ENCODE data around the gene C1QTNF9. TPM values are rescaled to one million over a fixed set of nuclear protein-coding genes. Genes with fewer than 3 reads are reported as not detected.

The C1QTNF9 gene
- total RNA-seq, 1 experiment from 2014 or later, result not detected

DNA sequence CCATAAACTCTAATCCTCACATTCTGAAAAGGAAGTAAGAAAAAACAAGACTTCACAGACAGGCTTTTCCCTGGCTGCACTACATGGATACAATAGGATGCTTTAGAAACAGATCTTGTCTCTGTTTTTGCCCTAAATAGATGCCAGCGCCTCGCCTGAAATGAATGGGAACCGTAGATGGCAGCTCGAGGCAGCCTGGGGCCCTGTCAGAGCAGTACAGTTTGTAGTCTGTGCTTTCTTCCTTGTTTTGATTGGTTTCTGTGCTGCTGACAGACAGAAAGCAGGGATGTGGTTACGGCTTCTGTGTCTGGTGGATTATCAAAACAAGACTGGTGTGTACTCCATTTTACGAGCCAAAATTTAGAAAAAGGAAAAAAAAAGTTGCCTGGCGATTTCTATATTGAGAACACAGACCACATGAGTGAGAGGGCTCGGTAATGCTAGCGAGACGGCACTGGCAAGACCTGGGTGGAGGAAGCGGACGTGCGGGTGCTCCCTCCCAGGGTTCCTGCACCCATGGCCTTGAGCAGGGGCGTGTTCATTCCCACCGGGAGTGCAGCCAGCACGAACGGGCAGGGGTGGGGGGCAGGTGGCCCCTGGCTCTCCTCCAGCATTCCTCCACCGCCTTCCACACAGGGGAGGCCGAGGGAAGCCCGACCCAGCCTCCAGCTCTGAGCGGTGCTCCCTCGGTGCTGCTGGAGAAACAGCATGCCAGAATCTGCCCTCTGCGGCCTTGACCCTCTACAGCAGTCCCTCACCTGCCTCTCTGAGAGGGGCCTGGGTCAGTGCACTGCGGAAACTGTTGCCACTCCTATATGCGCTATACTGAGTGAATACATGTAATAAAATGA, 37.6 kb upstream of the C1QTNF9 start:
- POLR2A ChIA-PET, result no interaction called here
- no peak for ATAC-seq

DNA sequence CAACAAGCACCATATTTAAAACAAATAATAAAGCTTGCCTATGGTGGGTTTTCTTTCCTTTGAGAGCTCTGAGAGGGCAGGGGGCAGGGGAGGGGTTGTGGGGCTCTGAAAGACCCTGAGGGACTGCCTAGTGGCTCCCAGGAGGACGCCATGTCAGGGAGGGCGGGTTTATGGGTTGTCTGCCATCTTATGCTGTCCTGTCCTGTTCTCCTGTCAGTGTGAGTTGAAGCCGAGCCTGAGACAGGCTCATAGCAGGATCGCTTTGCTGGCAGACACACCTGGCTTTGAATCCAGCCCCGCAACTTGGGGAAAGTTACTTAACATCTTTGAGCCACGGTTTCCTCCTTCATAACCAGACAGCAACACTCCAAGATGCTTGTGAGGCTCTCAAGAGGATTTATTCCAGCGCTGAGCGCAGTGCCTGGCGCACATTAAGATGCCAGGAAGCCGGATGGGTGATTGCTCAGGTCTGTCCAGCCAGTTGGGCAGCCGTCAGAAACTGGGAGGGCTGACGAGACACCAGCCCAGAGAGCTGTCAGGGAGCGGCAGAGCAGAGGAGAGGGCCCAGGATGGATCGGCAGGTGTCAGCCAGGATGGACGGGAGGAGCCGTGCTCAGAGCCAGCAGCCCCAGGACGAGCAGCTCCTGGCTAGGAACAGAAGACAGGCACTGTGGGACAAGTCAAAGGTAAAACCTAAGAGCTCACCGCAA, 36.8 kb upstream of the C1QTNF9 start:
- BruUV-seq (replicated peaks), result no TSS peak
- no peak overlapping the region for H2AFZ ChIP-seq (ENCODE audit: low read depth, low read length, poor library complexity, severe bottlenecking)
- H3K4me1 ChIP-seq (ENCODE audit: control insufficient read depth in 1 of 2, insufficient read depth in 2 of 2, low read length in 2 of 2), result no peaks in the 10 kb centered on the region
- H3K27me3 ChIP-seq (ENCODE audit: insufficient read depth, low read length), result no peaks in the 10 kb centered on the region
- H3K9ac ChIP-seq (ENCODE audit: low read length), result no peak overlapping the region
- H3K4me2 ChIP-seq (ENCODE audit: low read length), result no peak overlapping the region
- DNase-seq (ENCODE audit: low read depth, low spot score) (no peak), ATAC-seq (no peak)
- RAD21 ChIA-PET (ENCODE audit: low non-redundant PET in 1 of 2, low total read pairs in 2 of 2, uncharacterized antibody in 2 of 2, unreplicated experiment in 2 of 2), result no interaction called here
- CTCF ChIA-PET, result no interaction called here
- H3K9me3 ChIP-seq (ENCODE audit: control insufficient read depth in 1 of 2, insufficient read depth in 1 of 2, low read depth in 1 of 2, low read length in 2 of 2), result no peaks in the 10 kb centered on the region
- no peaks in the 10 kb centered on the region for H3K9me2 ChIP-seq (ENCODE audit: insufficient read depth)
- H3K36me3 ChIP-seq (ENCODE audit: control insufficient read depth in 1 of 2, insufficient read depth in 2 of 2, low read length in 2 of 2), result no peaks in the 10 kb centered on the region
- H3K79me2 ChIP-seq (ENCODE audit: insufficient read depth, low read length), result peaks cover 5% of the 10 kb centered on the region; the same call in 1 of the 2 replicates
- H3K27ac ChIP-seq (ENCODE audit: low read depth, low read length), result no peak overlapping the region
- no peaks in the 10 kb centered on the region for H4K20me1 ChIP-seq (ENCODE audit: insufficient read depth)
- no peak overlapping the region for H3K4me3 ChIP-seq (replicated peaks in 1 of 2; ENCODE audit: low read depth in 1 of 2, low read length in 2 of 2)
- intact Hi-C loops (cut with micrococcal nuclease), result no loop called here
- POLR2A ChIA-PET, result no interaction called here
- TF ChIP-seq CEBPB (IDR thresholded peaks at IDR 0.05; ENCODE audit: low read depth) (no peak), RAD21 (IDR thresholded peaks at IDR 0.05; ENCODE audit: low read depth) (no peak), FOSL1 (IDR thresholded peaks at IDR 0.05; ENCODE audit: low read depth) (no peak), ZFX (IDR thresholded peaks at IDR 0.05) (no peak), JUND (IDR thresholded peaks at IDR 0.05) (no peak), EZH2 (IDR thresholded peaks at IDR 0.05) (no peak), ZNF274 (IDR thresholded peaks at IDR 0.05; ENCODE audit: low read depth, low read length) (no peak), CBX3 (IDR thresholded peaks at IDR 0.05; ENCODE audit: low read depth) (no peak), SIN3A (IDR thresholded peaks at IDR 0.05; ENCODE audit: low read depth) (no peak), SP1 (IDR thresholded peaks at IDR 0.05; ENCODE audit: low read depth) (no peak), EGR1 (IDR thresholded peaks at IDR 0.05; ENCODE audit: low read depth) (no peak), YY1 (IDR thresholded peaks at IDR 0.05; ENCODE audit: extremely low read depth, insufficient replicate concordance, low read depth, low read length) (no peak), ELF1 (IDR thresholded peaks at IDR 0.05; ENCODE audit: borderline replicate concordance, low read depth) (no peak)
- TF ChIP-seq, protein P1, sequence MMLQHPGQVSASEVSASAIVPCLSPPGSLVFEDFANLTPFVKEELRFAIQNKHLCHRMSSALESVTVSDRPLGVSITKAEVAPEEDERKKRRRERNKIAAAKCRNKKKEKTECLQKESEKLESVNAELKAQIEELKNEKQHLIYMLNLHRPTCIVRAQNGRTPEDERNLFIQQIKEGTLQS (IDR thresholded peaks at IDR 0.05), result no peak
- TF ChIP-seq, protein P2, sequence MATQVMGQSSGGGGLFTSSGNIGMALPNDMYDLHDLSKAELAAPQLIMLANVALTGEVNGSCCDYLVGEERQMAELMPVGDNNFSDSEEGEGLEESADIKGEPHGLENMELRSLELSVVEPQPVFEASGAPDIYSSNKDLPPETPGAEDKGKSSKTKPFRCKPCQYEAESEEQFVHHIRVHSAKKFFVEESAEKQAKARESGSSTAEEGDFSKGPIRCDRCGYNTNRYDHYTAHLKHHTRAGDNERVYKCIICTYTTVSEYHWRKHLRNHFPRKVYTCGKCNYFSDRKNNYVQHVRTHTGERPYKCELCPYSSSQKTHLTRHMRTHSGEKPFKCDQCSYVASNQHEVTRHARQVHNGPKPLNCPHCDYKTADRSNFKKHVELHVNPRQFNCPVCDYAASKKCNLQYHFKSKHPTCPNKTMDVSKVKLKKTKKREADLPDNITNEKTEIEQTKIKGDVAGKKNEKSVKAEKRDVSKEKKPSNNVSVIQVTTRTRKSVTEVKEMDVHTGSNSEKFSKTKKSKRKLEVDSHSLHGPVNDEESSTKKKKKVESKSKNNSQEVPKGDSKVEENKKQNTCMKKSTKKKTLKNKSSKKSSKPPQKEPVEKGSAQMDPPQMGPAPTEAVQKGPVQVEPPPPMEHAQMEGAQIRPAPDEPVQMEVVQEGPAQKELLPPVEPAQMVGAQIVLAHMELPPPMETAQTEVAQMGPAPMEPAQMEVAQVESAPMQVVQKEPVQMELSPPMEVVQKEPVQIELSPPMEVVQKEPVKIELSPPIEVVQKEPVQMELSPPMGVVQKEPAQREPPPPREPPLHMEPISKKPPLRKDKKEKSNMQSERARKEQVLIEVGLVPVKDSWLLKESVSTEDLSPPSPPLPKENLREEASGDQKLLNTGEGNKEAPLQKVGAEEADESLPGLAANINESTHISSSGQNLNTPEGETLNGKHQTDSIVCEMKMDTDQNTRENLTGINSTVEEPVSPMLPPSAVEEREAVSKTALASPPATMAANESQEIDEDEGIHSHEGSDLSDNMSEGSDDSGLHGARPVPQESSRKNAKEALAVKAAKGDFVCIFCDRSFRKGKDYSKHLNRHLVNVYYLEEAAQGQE (IDR thresholded peaks at IDR 0.05; ENCODE audit: low read depth), result no peak
- TF ChIP-seq, protein P3, sequence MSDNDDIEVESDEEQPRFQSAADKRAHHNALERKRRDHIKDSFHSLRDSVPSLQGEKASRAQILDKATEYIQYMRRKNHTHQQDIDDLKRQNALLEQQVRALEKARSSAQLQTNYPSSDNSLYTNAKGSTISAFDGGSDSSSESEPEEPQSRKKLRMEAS (IDR thresholded peaks at IDR 0.05), result no peak

More for the DNA sequence above, 37.6 kb upstream of the C1QTNF9 start:
- Histone ChIP-seq H3K27me3 (ENCODE audit: insufficient read depth, low read length) (no peaks in the 10 kb centered on the region), H3K79me2 (ENCODE audit: insufficient read depth, low read length) (peaks cover 5% of the 10 kb centered on the region; the same call in 1 of the 2 replicates), H3K27ac (ENCODE audit: low read depth, low read length) (no peak overlapping the region), H4K20me1 (ENCODE audit: insufficient read depth) (no peaks in the 10 kb centered on the region), H3K4me1 (ENCODE audit: control insufficient read depth in 1 of 2, insufficient read depth in 2 of 2, low read length in 2 of 2) (no peaks in the 10 kb centered on the region), H3K9ac (ENCODE audit: low read length) (no peak overlapping the region), H3K4me3 (replicated peaks in 1 of 2; ENCODE audit: low read depth in 1 of 2, low read length in 2 of 2) (no peak overlapping the region), H2AFZ (ENCODE audit: low read depth, low read length, poor library complexity, severe bottlenecking) (no peak overlapping the region), H3K9me3 (ENCODE audit: control insufficient read depth in 1 of 2, insufficient read depth in 1 of 2, low read depth in 1 of 2, low read length in 2 of 2) (no peaks in the 10 kb centered on the region), H3K36me3 (ENCODE audit: control insufficient read depth in 1 of 2, insufficient read depth in 2 of 2, low read length in 2 of 2) (no peaks in the 10 kb centered on the region), H3K4me2 (ENCODE audit: low read length) (no peak overlapping the region), H3K9me2 (ENCODE audit: insufficient read depth) (no peaks in the 10 kb centered on the region)
- intact Hi-C loops (cut with micrococcal nuclease), result no loop called here
- no TSS peak for BruUV-seq (replicated peaks)
- ChIA-PET CTCF (no interaction called here), RAD21 (ENCODE audit: low non-redundant PET in 1 of 2, low total read pairs in 2 of 2, uncharacterized antibody in 2 of 2, unreplicated experiment in 2 of 2) (no interaction called here)
- no peak for TF ChIP-seq SP1 (IDR thresholded peaks at IDR 0.05; ENCODE audit: low read depth)
- TF ChIP-seq FOSL1 (IDR thresholded peaks at IDR 0.05; ENCODE audit: low read depth), result no peak
- TF ChIP-seq CBX3 (IDR thresholded peaks at IDR 0.05; ENCODE audit: low read depth), result no peak
- TF ChIP-seq EGR1 (IDR thresholded peaks at IDR 0.05; ENCODE audit: low read depth), result no peak
- no peak for DNase-seq (ENCODE audit: low read depth, low spot score)

Measured in HCT116 (cell line).